Peyer's patch (tissue), 4 donors: Measurements from ENCODE around the gene EXOC3.

ENCODE experiments used
- POLR2A ChIP-seq, 2 donors: fragments of 450-650 bp; IDR thresholded peaks; one replicate each; pipeline ENCODE4 v1.5.1; 2017; ENCODE audit warnings: antibody characterized with exemption in 2 of 2, mild to moderate bottlenecking in 2 of 2, moderate library complexity in 2 of 2
- TF ChIP-seq, protein P1 (sequence below), 6 experiments: fragments of 450-650 bp in 4 of 6; fragments of 200-600 bp in 2 of 6; sonication (generic) in 1 of 6; IDR thresholded peaks; one replicate each; pipeline ENCODE4 v1.5.1; 2017 to 2019; ENCODE audit warnings: antibody characterized with exemption in 6 of 6, mild to moderate bottlenecking in 3 of 6, moderate library complexity in 1 of 6

DNA sequence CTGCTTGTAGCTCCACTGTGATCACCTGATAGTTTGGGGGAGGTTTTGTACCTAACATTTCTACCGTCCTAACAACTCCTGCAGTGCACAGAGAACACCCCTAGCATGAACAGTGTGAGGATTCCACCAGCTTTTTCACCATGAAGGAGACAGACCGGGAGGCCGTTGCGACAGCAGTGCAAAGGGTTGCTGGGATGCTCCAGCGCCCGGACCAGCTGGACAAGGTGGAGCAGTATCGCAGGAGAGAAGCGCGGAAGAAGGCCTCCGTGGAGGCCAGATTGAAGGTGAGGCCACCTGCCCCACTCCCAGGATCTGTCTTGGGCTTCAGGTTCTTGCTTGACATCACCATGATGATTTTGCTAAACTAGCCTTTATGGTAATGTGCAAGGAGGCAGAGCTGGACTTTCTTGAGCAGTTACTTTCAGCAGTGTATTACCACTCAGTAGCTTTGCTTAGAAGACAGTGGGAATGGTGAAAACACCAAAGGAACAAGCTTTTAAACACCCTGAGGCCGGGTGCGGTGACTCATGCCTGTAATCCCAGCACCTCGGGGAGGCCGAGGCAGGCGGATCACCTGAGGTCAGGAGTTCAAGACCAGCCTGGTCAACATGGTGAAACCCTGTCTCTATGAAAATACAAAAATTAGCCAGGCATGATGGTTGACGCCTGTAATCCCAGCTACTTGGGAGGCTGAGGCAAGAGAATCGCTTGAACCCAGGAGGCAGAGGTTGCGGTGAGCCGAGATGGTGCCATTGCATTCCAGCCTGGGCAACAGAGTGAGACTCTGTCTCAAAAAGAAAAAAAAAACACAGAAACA is 3.3 kb downstream of the EXOC3 start:
- no peak for TF ChIP-seq POLR2A (IDR thresholded peaks at IDR 0.05)
- TF ChIP-seq, protein P1, sequence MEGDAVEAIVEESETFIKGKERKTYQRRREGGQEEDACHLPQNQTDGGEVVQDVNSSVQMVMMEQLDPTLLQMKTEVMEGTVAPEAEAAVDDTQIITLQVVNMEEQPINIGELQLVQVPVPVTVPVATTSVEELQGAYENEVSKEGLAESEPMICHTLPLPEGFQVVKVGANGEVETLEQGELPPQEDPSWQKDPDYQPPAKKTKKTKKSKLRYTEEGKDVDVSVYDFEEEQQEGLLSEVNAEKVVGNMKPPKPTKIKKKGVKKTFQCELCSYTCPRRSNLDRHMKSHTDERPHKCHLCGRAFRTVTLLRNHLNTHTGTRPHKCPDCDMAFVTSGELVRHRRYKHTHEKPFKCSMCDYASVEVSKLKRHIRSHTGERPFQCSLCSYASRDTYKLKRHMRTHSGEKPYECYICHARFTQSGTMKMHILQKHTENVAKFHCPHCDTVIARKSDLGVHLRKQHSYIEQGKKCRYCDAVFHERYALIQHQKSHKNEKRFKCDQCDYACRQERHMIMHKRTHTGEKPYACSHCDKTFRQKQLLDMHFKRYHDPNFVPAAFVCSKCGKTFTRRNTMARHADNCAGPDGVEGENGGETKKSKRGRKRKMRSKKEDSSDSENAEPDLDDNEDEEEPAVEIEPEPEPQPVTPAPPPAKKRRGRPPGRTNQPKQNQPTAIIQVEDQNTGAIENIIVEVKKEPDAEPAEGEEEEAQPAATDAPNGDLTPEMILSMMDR (IDR thresholded peaks at IDR 0.05): no peak
